Skin epidermis (tissue), 12 donors: ENCODE data around the gene CRYBG1.

Source experiments
- H3K27ac ChIP-seq, 21 experiments: fragments of 200-600 bp; sonication (generic) in 11 of 21; one replicate each; pipeline ENCODE4 v1.5.0; 2020; ENCODE audit warnings: mild to moderate bottlenecking in 3 of 21, inconsistent platforms in 2 of 21, moderate library complexity in 2 of 21
- H3K4me3 ChIP-seq, 7 experiments: fragments of 200-600 bp; sonication (generic) in 2 of 7; one replicate each; pipeline ENCODE4 v1.5.0; 2020; ENCODE audit warnings: inconsistent platforms in 2 of 7, mild to moderate bottlenecking in 2 of 7, moderate library complexity in 1 of 7

CRYBG1 gene, protein sequence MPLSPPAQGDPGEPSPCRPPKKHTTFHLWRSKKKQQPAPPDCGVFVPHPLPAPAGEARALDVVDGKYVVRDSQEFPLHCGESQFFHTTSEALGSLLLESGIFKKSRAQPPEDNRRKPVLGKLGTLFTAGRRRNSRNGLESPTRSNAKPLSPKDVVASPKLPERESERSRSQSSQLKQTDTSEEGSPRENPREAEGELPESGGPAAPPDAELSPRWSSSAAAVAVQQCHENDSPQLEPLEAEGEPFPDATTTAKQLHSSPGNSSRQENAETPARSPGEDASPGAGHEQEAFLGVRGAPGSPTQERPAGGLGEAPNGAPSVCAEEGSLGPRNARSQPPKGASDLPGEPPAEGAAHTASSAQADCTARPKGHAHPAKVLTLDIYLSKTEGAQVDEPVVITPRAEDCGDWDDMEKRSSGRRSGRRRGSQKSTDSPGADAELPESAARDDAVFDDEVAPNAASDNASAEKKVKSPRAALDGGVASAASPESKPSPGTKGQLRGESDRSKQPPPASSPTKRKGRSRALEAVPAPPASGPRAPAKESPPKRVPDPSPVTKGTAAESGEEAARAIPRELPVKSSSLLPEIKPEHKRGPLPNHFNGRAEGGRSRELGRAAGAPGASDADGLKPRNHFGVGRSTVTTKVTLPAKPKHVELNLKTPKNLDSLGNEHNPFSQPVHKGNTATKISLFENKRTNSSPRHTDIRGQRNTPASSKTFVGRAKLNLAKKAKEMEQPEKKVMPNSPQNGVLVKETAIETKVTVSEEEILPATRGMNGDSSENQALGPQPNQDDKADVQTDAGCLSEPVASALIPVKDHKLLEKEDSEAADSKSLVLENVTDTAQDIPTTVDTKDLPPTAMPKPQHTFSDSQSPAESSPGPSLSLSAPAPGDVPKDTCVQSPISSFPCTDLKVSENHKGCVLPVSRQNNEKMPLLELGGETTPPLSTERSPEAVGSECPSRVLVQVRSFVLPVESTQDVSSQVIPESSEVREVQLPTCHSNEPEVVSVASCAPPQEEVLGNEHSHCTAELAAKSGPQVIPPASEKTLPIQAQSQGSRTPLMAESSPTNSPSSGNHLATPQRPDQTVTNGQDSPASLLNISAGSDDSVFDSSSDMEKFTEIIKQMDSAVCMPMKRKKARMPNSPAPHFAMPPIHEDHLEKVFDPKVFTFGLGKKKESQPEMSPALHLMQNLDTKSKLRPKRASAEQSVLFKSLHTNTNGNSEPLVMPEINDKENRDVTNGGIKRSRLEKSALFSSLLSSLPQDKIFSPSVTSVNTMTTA (N-terminal part only)

DNA sequence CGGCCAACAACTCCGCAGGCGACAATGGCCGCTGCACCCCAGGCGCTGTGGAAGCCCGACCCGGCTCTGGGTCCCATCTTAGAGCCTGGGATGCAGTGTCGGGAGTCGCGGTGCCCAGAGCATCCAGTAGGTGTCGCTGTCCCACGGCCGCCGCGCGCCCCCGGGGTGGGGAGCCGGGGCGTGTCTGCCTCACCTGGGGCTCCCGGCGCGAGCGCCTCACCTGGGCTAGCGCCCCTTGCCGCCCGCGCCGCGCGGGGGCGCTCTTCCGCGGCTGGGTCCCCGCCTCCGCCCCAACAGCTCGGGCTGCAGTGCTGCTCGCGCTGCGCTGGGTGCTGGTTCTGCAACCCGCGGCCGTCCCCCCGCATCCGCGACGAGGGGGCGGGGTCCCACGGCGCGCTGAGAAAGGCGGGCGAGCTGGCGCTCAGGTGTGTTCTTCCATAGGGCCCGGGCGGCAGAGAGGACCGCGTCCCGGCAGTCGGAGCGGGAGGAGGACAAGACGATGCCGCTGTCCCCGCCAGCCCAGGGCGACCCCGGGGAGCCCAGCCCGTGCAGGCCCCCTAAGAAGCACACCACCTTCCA is at the start of gene CRYBG1:
Gene CRYBG1, plus strand, starts transcription at position 308 of the 579 bp plus-strand sequence. Its CDS starts 192 bp downstream, at position 500.
- Histone ChIP-seq H3K27ac (peak within 1 kb of the TSS in 16 of 21 experiments; percentile 8 to 78 (median 58)), H3K4me3 (peak within 1 kb of the TSS; percentile 32 to 65 (median 44))

DNA sequence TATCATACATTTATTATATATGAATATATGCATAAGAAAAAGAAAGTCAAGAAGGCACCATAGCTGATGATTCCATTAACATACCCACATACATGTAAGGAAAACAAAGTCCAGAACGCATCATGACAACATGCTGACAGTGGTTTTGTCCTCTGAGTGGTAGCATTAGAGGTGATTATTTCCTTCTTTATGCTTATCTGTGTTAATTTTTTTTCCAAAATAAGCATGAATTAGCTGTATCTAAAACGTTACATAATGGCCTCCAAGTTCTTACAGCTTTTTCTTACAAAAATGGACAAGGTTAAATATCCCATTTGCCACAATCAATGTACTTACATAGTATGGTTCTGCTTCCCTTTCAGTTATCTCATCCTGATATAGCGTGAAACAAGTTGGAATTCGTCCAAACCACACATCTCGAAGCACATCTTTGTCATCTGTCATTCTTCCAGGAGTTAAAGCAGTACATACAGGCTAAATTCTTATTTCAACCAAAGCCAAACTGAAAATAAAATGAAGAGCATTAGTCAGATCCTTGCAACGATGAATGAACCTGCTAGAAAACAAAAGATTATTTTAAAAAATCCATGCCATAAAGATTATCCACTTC is 44.6 kb upstream of the CRYBG1 start:
- Histone ChIP-seq H3K27ac (no peak overlapping the region), H3K4me3 (no peak overlapping the region)

DNA sequence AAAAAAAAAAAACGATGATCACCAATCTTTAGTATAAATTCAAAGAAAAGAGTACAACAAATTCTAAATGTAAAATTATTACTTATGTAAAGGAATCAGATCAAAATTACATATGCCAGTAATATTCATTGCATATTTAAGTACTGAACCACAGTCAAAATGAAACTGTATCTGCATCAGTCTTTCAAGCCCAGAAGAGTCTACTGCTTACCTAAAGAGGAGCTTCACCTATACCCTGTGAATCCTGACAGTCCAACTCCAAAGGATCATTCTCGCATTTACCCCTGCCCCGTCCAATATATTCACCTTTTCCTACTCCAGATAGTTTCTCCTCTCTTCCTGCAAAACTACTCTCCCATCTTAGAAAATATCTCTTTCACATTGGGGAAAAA is 44.1 kb upstream of the CRYBG1 start:
- no peak overlapping the region for H3K4me3 ChIP-seq

DNA sequence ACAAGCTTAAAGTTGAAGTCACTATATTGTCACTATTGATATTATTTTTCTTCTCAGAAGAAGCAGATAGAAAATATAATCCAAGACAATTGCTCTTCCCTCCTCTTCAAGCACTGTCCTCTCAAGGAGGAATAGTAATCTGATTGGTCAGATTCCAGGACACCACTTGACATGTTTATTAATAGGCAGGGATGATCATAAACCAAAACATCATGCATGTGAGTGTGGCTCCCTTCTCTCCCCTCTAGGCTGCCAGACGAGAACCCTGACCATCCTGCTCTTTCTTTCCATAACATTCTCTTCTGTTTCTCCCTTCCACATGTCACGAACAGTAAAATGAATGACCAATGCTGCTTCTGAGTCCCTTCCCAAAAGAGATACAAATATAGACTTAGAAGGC is 42.5 kb upstream of the CRYBG1 start:
- Histone ChIP-seq H3K4me3 (no peak overlapping the region), H3K27ac (no peak overlapping the region)

More for the DNA sequence above, 44.1 kb upstream of the CRYBG1 start:
- H3K27ac ChIP-seq = no peak overlapping the region

DNA sequence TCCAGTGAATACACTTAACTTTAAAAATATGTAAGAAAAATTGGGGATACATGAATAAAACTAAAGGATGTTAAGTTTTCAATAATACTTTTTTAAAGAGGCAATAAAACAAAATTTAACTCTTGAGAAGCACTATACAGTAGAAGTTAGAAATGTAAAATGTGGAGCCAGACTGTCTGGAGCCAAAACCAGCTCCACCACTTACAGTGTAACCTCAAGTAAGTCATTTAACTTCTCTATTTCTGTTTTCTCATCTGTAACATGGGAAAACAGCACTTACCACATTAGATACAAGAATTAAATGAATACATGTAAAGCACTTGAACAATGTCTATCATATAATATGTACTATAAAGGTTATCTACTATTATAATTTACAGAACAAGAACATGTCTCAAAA is 41.7 kb upstream of the CRYBG1 start:
- no peak overlapping the region for H3K27ac ChIP-seq

DNA sequence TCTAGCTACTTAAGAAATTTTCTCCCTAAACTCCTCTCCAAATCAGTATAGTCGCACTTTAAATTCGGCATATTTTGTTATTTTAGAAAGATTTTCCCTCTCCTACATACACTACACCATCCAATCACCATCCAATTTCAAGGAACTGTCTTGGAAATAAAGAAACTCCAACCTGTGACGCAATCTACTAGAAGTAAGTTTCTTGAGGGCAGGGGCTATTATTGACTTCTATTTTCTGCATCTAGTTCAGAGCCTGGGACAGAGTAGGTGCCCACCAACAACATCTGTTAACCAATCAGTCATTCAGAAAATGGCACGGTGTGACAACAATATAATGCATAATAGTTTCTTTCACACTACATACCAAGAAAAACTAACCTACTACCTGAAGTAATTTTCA is 38.6 kb upstream of the CRYBG1 start:
- no peak overlapping the region for H3K27ac ChIP-seq

More for the DNA sequence above, 41.7 kb upstream of the CRYBG1 start:
- no peak overlapping the region for H3K4me3 ChIP-seq

DNA sequence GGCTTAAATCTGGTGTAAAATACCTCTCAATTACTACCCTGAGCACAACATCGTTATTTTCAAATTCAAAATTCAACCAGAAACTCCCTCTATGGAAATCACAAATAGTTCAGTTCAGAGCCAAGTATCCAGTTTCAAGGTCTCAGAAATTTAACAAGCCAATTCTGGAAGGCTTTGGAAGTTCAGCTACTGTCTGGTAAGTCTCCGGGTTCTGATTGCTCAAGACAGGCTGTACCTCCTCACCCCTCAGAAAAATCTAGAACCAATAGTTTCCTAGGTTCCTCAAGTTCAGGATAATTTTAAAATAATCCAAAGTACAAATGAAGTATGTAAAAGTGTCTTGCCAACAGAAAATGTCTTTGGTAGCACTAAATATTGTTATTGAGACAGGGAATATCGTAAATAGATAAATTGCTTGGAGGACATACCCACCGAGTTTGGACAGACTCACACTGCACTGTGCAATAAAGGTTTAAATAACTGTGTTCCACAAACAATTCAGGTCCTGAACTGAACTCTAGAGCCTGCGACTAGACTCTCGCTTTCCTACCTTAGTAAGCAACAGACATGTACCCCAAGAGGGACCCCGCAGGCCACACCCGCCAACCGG is 35.7 kb upstream of the CRYBG1 start:
- Histone ChIP-seq H3K4me3 (peak overlapping the region; percentile 63 to 94 (median 75)), H3K27ac (peak overlapping the region; percentile 2 to 96 (median 91))

More for the DNA sequence above, 38.6 kb upstream of the CRYBG1 start:
- no peak overlapping the region for H3K4me3 ChIP-seq

DNA sequence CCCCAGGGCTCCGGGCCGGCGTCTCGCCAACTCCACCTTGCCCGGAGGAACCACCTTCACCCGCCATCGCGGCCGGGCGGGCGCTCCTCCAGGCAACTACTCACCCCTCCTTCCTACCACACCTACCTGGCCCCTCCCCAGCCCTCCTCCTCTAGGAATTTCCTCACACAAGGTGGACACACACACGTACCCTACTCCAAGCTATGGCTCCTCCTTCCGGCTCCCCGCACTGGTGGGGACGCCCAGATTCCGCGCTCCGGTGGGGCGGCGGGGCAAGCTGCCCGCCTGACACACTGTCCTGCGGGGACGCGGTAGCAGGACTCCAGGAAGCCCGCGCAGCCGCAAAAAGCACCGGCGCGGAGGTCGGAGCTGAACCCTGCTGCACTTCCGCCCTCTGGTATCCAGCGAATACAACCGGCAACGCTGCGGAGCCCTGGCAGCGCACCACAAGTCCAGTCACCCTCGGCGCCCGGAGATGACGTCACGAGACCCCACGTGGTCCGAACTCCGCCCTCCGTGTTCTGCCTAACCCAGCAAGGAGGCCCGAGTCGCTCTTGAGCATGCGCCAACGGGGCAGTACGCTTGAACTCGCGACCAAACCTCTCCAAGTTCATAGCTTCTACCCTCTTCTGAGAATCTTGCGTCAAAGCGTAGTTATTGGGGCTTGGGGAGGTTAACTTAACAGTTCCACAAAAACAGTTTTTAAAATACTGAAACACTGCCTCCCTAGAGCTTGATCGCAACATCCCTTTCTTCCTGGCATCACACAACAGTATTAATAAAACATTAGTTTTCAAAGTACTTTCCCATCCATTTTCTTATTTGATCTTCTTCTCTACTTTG is 35.0 kb upstream of the CRYBG1 start, which contains the start of gene ATG5:
Gene ATG5, minus strand, starts transcription at position 425 of the 843 bp plus-strand sequence. CDS start 9,552 bp downstream, outside the sequence.
- Histone ChIP-seq H3K4me3 (peak within 1 kb of the TSS; percentile 63 to 94 (median 75)), H3K27ac (peak within 1 kb of the TSS; percentile 2 to 96 (median 91))

DNA sequence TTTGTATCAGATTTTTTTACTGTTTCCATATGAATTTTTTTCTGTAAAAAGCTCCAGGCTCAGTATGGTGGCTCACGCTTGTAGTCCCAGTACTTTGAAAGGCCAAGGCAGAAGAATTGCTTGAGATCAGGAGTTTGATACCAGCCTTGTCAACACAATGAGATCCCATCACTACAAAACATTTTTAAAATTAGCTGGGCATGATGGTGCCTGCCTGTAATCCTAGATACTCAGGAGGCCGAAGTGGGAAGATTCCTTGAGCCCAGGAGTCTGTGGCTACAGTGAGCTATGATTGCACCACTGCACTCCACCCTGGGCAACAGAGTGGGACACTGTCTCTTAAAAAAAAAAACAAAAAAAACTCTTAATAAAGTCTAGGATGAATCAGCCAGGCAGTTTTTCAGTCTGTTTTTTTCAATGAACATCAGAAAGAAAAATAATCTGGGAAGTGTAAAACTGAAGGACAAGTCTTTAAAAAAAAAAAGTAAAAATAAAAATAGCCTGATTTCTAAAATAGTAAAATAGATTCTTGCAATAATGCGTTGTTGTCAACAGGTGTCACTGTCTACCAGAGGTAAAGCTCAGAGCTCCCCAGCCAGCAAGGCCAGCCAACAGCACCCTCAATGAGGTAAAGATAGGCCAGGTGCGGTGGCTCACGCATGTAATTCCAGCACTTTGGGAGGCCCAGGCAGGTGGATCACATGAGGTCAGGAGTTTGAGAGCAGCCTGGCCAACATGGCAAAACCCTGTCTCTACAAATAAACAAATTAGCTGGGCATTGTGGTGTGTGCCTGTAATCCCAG is 25.7 kb upstream of the CRYBG1 start:
- Histone ChIP-seq H3K27ac (no peak overlapping the region), H3K4me3 (no peak overlapping the region)

DNA sequence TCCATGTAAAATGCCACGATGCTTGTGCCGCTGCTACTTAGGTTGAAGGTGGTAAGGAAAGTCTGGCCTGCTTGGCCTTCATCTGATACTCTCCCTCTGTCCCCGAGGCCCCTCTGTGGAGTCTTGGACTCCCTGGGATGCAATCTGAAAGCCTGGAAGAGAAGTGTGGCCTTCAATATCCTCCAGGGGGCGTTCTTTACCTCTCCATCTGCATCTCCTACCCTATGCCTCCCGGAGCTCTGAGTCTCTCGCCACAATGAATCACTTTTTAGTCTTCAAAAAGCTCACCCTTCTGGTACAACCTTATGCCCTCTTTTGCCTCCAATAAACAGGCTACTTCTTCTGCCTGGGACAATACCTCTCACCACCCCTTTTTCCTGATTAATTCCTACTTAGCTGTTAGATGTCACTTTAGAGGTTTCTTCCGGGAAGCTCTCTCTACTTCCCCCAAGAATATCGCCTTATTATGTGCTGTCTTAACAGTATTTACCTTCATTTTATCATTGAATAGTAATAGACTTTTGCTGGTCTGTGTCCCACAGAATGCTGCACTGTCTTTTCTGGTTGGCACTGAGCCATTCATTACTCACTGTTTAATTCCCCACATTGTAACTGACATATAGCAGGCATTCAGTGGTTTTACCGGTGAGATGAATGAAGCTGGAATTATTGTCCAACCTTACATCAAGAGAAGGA is 21.0 kb upstream of the CRYBG1 start:
- Histone ChIP-seq H3K4me3 (no peak overlapping the region), H3K27ac (no peak overlapping the region)

DNA sequence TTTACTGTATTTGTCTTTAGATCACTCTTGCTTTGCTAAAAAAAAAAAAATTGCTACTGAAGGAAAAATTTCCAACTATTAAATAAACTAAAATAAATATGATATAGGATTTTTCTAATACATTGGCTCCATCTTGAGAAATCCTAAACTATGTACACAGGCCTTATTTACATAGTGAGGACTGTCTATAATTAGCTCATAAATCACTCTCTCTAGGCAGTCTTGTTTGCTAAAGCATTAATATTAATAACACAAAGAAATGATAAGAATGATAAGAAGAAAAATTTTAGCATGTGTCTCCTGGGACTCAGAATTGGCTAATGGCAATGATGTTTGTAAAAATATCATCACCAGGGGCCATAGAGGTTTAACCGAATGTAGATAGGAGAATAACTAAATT is 13.3 kb upstream of the CRYBG1 start:
- no peak overlapping the region for H3K27ac ChIP-seq
- no peak overlapping the region for H3K4me3 ChIP-seq

DNA sequence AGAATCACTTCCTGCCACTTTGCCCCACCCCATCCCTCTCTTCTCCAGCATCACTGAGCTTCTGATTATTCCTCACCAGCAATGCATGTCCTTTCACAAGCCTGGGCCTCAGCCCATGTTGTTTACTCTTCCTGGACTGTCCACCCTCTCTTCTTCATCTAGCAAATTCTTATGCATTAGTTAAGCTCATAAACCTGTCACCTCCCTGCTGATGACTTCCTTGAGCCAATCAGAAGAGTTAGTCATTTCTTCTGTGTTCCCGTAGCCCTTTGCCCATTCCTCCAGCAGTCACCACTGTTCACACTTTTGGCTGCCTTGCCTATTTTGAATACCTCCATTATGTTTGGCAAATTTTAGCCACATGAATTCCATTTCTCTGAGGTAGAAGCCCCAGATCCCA is 4.1 kb upstream of the CRYBG1 start:
- no peak overlapping the region for H3K4me3 ChIP-seq
- no peak overlapping the region for H3K27ac ChIP-seq

DNA sequence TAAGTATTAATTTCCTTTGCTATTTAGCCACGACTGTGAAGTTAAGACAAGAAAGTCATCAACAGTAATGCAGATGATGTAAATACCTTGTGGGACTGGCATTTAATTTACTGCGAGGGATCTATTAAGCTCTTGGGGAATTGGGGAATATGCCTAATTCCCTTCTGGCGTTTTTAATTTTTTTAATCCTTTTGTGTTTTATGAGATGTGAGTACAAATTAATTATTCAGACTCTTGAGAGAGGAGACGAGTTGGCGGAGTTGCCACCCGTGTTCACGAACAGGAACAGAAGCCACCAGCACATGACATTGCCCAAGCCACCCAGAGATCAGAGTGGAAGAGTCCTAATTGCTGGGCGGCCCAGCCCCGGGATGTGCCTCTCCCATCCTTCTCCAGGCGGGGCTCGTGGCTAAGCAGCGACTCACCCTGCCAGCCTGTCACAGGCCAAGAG is 533 bp upstream of the CRYBG1 start:
- Histone ChIP-seq H3K27ac (peak overlapping the region in 2 of 21 experiments; percentile 77 to 78), H3K4me3 (peak overlapping the region; percentile 32 to 65 (median 44))

DNA sequence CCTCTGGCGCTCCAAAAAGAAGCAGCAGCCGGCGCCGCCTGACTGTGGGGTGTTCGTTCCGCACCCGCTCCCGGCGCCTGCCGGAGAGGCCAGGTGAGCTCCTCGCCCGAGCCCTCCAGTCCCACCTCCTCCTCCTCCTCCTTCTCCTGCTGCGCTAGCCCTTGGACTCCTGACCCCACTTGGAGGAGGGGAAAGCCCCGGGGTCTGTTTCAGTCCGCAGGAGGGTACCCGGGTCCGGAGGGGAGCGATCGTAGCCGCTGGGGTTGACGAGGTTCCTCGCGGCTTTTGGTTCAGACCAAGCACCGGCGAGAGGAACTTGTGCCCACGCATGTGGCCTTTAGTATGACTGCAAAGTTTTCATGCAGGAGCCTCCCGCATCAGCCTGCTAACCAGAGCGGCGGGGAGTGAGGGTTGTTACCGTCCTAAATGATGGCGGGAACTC is 493 bp downstream of the CRYBG1 start:
- Histone ChIP-seq H3K27ac (peak overlapping the region in 16 of 21 experiments; percentile 8 to 78 (median 58)), H3K4me3 (peak overlapping the region; percentile 32 to 65 (median 44))

DNA sequence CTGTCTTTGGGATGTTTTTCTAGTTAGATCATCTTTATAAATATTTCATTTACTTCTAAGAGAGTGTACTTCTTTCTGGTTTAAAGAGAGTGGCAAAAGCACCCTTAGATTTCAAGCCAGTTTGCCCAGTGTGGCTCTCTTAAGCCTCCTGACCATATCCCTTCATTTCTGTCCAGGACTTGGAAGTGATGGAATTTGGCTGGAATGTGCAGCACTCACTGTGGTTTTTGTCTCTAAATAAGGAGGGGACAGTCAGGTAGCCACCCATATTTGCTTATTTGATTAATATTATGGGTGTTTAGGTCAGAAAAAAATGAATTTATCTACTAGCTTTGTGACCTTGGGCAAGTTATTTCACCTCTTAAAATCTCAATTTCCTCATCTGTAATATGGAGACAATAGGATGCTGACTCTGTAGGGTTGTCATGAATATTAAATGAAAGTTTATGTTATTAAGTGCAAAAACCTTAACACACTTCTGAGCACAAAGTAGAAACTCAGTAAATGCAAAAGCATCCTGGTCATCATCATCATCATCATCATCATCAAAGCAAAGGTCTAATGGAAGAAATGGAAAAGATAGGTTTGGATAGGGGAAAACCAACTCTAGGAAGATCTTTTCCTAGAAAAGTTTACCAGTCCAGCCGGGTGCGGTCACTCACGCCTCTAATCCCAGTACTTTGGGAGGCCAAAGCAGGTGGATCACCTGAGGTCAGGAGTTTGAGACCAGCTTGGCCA is 3.1 kb downstream of the CRYBG1 start:
- H3K27ac ChIP-seq = no peak overlapping the region
- H3K4me3 ChIP-seq = no peak overlapping the region
